ENCODE data around the gene CFAP100.

The CFAP100 gene

GRCh38 chr3:126442094-126442855, 47.6 kb downstream of the CFAP100 start:
- DNase-seq (ENCODE audit: low read depth): no peak

GRCh38 chr3:126442856-126443242, 48.1 kb downstream of the CFAP100 start:
- DNase-seq (ENCODE audit: low read depth): no peak

- DNase-seq (ENCODE audit: low read depth): no peak
These were observed 50.8 kb downstream of the CFAP100 start for GRCh38 chr3:126445506-126445905.

GRCh38 chr3:126446301-126446700, 51.6 kb downstream of the CFAP100 start:
- no peak for DNase-seq (ENCODE audit: low read depth)

- DNase-seq (ENCODE audit: low read depth): no peak
These were observed 52.1 kb downstream of the CFAP100 start for GRCh38 chr3:126446791-126447190.

GRCh38 chr3:126447456-126448106, 52.9 kb downstream of the CFAP100 start:
- DNase-seq (ENCODE audit: low read depth): no peak

GRCh38 chr3:126448136-126448892, 53.6 kb downstream of the CFAP100 start:
- DNase-seq (ENCODE audit: low read depth): no peak

GRCh38 chr3:126448893-126449180, 54.1 kb downstream of the CFAP100 start:
- DNase-seq (ENCODE audit: low read depth): no peak

- DNase-seq (ENCODE audit: low read depth): no peak
These were observed 54.9 kb downstream of the CFAP100 start for GRCh38 chr3:126449621-126450051.

GRCh38 chr3:126450219-126450618, 55.5 kb downstream of the CFAP100 start:
- no peak for DNase-seq (ENCODE audit: low read depth)

- DNase-seq (ENCODE audit: low read depth): no peak
These were observed 56.0 kb downstream of the CFAP100 start for GRCh38 chr3:126450744-126451143.

- no peak for DNase-seq (ENCODE audit: low read depth)
These were observed 56.8 kb downstream of the CFAP100 start for GRCh38 chr3:126451511-126451910.

GRCh38 chr3:126452213-126452612, 57.5 kb downstream of the CFAP100 start:
- no peak for DNase-seq (ENCODE audit: low read depth)

GRCh38 chr3:126454025-126454424, 59.3 kb downstream of the CFAP100 start:
- no peak for DNase-seq (ENCODE audit: low read depth)

GRCh38 chr3:126454437-126455198, 59.9 kb downstream of the CFAP100 start:
- DNase-seq (ENCODE audit: low read depth): no peak

- no peak for DNase-seq (ENCODE audit: low read depth)
These were observed 61.5 kb downstream of the CFAP100 start for GRCh38 chr3:126456211-126456610.

GRCh38 chr3:126456766-126457388, 62.2 kb downstream of the CFAP100 start:
- no peak for DNase-seq (ENCODE audit: low read depth)

GRCh38 chr3:126459111-126459762, 64.5 kb downstream of the CFAP100 start:
- no peak for DNase-seq (ENCODE audit: low read depth)

- DNase-seq (ENCODE audit: low read depth): no peak
These were observed 65.0 kb downstream of the CFAP100 start for GRCh38 chr3:126459763-126460127.

GRCh38 chr3:126460381-126460780, 65.7 kb downstream of the CFAP100 start:
- DNase-seq (ENCODE audit: low read depth): no peak

GRCh38 chr3:126461450-126462070, 66.9 kb downstream of the CFAP100 start:
- no peak for DNase-seq (ENCODE audit: low read depth)

Data from non-pigmented ciliary epithelial cell (primary cell).